Muscle layer of colon (tissue), 2 donors: ENCODE data around the gene POU2AF1.
"Not testable (repeated sequence)": the region's sequence is repeated elsewhere in the genome, so short reads cannot be mapped to it uniquely, and the experiment has no call there.

Source experiments
- H3K27ac ChIP-seq: one replicate; pipeline ENCODE4 v1.7.0; 2013; ENCODE audit warnings: low read depth, mild to moderate bottlenecking, low read length, moderate library complexity
- H3K27me3 ChIP-seq, 2 donors: one replicate each; pipeline ENCODE4 v1.7.0; 2013; ENCODE audit warnings: low read length in 2 of 2, mild to moderate bottlenecking in 2 of 2; ENCODE audit not compliant: insufficient read depth in 2 of 2, control insufficient read depth in 1 of 2
- H3K36me3 ChIP-seq: one replicate; pipeline ENCODE4 v1.7.0; 2013; ENCODE audit warnings: mild to moderate bottlenecking, low read length; ENCODE audit not compliant: insufficient read depth
- H3K4me1 ChIP-seq: one replicate; pipeline ENCODE4 v1.7.0; 2013; ENCODE audit warnings: mild to moderate bottlenecking, low read length; ENCODE audit not compliant: insufficient read depth
- H3K4me3 ChIP-seq, 2 donors: one replicate each; pipeline ENCODE4 v1.7.0; 2013; ENCODE audit warnings: low read length in 2 of 2, low read depth in 1 of 2, mild to moderate bottlenecking in 1 of 2, moderate library complexity in 1 of 2
- H3K9ac ChIP-seq: one replicate; pipeline ENCODE4 v1.7.0; 2013; ENCODE audit warnings: low read length
- H3K9me3 ChIP-seq: one replicate; pipeline ENCODE4 v1.7.0; 2013; ENCODE audit warnings: mild to moderate bottlenecking, low read length
- donor health status: abdominal sarcoma.
- donor health status: Adenocarcinoma of cecum.

The POU2AF1 gene

DNA sequence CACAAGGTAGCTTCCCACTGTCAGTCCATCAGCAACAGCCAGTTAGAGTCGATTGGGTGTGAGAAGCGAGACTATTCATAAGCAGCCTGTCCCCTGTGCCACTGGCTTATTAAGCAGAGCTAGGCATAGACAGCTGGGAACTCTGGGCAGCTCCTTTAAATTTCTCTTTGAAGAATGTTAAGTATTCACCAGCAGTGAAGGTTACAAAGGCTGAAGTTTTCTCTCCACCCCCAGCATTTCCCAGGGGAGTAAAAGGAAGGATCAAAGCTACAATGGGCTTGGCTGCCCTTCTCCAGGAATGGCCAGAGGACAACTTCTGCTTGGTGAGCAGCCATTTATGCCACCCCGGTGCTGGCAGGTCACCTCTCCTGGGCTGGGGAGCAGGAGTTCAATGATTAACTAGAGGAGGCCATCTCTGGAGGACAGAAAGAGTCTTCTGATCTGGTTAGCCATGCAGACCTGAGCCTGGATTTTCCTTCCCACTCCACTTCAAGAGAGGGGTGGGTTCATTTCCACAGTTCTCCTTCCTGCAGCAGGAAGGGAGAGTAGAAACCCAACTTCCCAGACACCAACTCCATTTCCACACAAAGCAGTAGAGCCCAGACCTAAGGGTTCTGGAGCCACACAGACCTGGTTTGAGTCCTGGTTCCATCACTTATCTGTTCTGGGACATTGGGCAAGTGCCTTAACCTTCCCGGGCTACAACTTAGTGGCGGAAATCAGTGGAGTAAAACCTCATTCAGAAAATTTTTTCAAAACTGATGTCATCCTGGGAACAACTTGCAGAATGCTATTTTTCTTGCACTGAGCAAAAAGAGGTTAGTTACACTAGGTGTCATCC lies 58.1 kb downstream of the POU2AF1 start:
- no peak overlapping the region for H3K27ac ChIP-seq
- no peak overlapping the region for H3K9ac ChIP-seq
- H3K36me3 ChIP-seq, result no peaks in the 10 kb centered on the region
- no peaks in the 10 kb centered on the region for H3K27me3 ChIP-seq
- H3K9me3 ChIP-seq, result no peaks in the 10 kb centered on the region
- H3K4me3 ChIP-seq, result no peak overlapping the region
- peaks cover 8% of the 10 kb centered on the region for H3K4me1 ChIP-seq

DNA sequence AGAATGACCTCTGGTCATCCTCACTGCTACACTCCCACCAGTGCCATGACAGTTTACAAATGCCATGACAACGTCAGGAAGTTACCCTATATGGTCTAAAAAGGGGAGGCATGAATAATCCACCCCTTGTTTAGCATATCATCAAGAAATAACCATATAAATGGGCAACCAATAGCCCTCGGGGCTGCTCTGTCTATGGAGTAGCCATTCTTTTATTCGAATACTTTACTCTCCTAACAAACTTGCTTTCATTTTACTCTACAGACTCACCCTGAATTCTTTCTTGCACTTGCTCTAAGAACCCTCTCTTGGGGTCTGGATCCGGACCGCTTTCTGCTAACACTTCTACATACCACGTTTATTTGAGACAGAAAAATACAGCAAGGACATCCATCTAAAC lies 58.9 kb downstream of the POU2AF1 start:
- H3K27ac ChIP-seq, H3K27me3 ChIP-seq, H3K4me1 ChIP-seq, H3K9ac ChIP-seq, H3K9me3 ChIP-seq, H3K36me3 ChIP-seq, H3K4me3 ChIP-seq: not testable (repeated sequence)

DNA sequence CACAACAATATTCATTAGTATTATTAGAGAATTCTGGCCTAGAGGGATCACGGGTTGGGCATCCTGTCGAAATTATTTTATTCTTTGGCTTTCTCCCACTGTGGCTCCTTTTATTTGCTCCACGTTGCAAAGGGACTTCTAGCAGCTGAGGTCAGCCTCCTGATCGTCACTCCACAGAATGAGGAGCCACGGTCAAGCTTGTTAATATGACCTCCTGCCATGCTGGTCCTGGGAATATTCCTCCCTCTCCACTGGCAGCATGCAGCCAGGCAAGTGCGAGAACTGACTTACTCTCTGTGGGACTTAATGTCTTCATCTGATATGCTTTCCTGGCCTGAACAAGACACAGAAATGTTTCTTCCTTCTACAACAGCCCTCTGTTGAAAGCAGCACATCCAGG lies 59.8 kb downstream of the POU2AF1 start:
- Histone ChIP-seq H3K4me1 (peaks cover 3% of the 10 kb centered on the region), H3K36me3 (no peaks in the 10 kb centered on the region), H3K4me3 (no peak overlapping the region), H3K27me3 (no peaks in the 10 kb centered on the region), H3K9ac (no peak overlapping the region), H3K27ac (no peak overlapping the region), H3K9me3 (no peaks in the 10 kb centered on the region)

DNA sequence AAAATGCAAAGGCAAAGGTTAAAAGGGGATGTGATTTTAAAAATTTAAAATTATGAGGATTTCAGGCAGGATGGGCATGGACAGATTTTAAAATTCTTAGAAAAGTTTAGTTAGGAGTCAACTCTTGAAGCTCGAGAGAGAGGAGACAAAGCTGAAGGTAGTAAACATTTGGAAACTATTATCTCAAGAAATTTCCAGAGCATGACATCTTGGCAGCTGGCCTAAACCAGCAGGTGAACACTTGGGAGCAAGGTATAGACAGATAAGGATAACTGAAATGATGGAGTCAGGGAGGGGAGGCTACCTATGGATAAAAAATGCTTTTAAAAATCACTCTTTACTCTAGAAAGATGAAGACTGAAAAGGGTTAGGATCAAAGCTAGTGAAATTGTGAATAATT lies 67.0 kb downstream of the POU2AF1 start:
- Histone ChIP-seq H3K4me3 (no peak overlapping the region), H3K27ac (no peak overlapping the region), H3K36me3 (no peaks in the 10 kb centered on the region), H3K27me3 (no peaks in the 10 kb centered on the region), H3K9ac (no peak overlapping the region), H3K9me3 (no peaks in the 10 kb centered on the region), H3K4me1 (no peaks in the 10 kb centered on the region)

DNA sequence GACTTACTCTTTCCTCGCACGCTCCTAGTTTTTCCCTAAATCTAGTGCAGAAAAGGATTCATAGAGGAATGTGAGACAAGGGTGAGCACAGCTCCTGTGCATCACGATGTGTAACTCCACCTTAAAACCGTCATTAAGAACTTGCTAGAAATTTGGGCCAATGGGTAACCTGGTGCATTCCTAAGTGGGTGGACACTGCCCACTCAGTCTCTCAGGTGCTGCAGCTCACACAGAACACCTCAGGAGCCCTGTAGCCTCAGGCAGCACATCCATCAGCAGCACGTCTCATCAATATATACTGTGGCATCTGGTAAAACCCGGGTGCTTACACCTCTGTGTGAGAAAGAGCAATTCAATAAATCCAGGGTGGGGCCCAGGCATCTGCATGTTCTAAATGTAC lies 68.4 kb downstream of the POU2AF1 start:
- no peaks in the 10 kb centered on the region for H3K9me3 ChIP-seq
- no peak overlapping the region for H3K27ac ChIP-seq
- no peaks in the 10 kb centered on the region for H3K36me3 ChIP-seq
- no peaks in the 10 kb centered on the region for H3K4me1 ChIP-seq
- H3K27me3 ChIP-seq, result no peaks in the 10 kb centered on the region
- no peak overlapping the region for H3K9ac ChIP-seq
- H3K4me3 ChIP-seq, result no peak overlapping the region

DNA sequence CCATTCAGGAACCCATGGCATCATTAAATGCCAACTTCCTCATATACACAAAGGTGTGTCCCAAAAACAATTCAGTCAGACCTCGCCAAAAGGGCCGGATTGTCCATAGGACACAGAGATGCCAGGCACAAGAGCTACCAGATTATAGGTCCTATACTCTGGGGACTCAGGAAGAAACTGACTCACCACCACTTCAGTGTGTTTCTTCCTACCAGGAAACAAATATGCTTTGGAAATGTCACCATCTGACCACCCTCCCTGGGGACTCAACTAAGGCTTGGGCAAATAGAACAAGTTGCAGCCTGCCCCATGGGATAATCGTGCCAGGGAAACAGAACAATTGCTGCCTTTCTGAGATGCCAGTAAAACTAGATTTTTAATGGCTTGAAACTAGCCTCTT lies 69.0 kb downstream of the POU2AF1 start:
- Histone ChIP-seq H3K9ac (no peak overlapping the region), H3K4me1 (no peaks in the 10 kb centered on the region), H3K9me3 (no peaks in the 10 kb centered on the region), H3K4me3 (no peak overlapping the region), H3K27ac (no peak overlapping the region), H3K27me3 (no peaks in the 10 kb centered on the region), H3K36me3 (no peaks in the 10 kb centered on the region)

DNA sequence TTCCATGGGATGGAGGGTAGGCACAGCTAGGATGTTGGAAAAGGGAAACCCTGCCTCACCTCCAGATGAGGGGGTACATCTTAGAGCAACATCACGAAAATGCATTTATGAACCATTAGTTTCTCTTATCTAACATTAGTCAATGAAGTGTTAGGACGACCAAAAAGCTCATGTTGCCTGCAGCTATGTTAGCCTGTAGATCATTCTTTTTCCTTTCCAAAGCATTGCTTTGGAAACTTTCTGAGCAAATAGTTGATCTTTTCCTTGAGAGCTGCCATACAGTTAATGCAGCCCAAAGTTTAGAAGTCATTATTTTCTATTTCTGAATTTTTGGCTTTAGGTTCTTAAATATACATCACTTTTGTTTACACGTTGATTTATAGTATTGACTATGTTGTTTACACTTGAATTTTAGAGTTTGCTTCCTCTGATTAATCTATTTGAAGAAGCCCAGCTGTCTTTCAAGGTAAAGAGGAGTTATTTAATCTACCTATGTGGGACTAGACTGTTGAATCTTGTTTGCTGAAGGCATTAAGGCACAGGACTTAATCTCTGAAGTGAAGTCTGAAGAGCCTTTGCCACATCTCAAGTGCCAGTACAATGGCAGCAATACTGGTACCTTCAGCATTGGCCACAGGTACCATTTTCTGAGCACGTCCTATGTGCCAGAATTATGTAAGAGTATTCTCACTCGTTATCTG lies 69.7 kb downstream of the POU2AF1 start:
- Histone ChIP-seq H3K27ac (no peak overlapping the region), H3K36me3 (no peaks in the 10 kb centered on the region), H3K4me3 (no peak overlapping the region), H3K9ac (no peak overlapping the region), H3K9me3 (no peaks in the 10 kb centered on the region), H3K27me3 (no peaks in the 10 kb centered on the region), H3K4me1 (no peaks in the 10 kb centered on the region)

DNA sequence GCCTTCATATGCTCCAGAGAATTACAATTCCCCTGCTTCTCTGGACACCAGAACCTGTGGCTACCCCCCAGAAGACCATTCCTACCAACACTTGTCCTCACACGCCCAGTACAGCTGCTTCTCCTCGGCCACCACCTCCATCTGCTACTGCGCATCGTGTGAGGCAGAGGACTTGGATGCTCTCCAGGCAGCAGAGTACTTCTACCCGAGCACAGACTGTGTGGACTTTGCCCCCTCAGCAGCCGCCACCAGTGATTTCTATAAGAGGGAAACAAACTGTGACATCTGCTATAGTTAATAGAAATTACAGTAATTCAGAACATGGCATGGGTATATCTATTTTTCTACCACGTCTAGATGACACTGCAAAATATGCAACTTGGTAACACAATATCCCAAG lies 70.9 kb downstream of the POU2AF1 start:
- Histone ChIP-seq H3K9ac (no peak overlapping the region), H3K27me3 (no peaks in the 10 kb centered on the region), H3K36me3 (no peaks in the 10 kb centered on the region), H3K4me1 (peaks cover 6% of the 10 kb centered on the region), H3K27ac (no peak overlapping the region), H3K4me3 (no peak overlapping the region), H3K9me3 (no peaks in the 10 kb centered on the region)

DNA sequence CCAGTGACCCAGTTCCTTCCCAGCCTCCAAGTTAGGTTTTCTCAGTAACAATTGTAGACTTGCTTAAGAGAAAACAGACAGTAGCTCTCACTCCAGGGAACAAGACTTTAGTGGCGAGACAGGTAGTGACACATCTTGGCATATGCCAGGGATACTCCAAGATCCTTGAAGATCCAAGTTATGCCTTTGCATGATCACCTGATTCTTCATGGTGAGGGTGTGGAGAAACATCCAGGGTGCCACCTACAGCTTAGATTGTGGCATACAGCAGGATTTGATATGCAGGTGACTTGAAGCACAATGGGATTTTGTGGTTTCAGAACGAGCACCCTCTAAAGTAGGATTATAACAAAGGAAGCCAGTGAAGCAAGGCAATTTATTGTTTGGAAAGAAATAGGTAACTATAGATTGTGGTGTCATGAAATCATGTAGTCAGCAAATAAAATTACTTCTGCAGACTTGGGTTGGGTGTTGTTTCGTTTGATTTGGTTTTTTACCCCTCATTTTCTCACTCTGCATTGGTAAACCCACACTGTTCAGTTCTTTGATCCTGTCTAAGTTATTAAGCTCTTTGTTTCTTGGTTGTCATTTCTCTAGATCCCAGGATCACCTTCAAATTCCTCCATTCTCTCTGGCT lies 71.5 kb downstream of the POU2AF1 start:
- H3K4me3 ChIP-seq, result no peak overlapping the region
- H3K9ac ChIP-seq, result no peak overlapping the region
- no peaks in the 10 kb centered on the region for H3K36me3 ChIP-seq
- no peak overlapping the region for H3K27ac ChIP-seq
- H3K4me1 ChIP-seq, result peaks cover 10% of the 10 kb centered on the region
- no peaks in the 10 kb centered on the region for H3K9me3 ChIP-seq
- no peaks in the 10 kb centered on the region for H3K27me3 ChIP-seq

DNA sequence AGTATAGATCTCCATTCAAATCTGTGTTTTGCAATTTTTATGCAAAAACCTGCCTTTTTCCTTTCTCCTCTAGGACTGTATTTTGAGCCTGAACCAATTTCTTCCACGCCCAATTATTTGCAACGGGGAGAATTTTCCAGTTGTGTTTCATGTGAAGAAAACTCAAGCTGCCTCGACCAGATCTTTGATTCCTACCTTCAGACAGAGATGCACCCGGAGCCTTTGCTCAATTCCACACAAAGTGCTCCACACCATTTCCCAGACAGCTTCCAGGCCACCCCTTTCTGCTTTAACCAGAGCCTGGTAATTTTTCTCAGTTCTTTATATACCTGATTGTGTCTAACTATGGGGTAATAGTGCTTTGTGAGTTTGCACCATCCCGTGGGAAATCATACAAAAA lies 72.8 kb downstream of the POU2AF1 start:
- Histone ChIP-seq H3K4me3 (no peak overlapping the region), H3K36me3 (no peaks in the 10 kb centered on the region), H3K9me3 (no peaks in the 10 kb centered on the region), H3K9ac (no peak overlapping the region), H3K27ac (no peak overlapping the region), H3K4me1 (peaks cover 13% of the 10 kb centered on the region), H3K27me3 (no peaks in the 10 kb centered on the region)

DNA sequence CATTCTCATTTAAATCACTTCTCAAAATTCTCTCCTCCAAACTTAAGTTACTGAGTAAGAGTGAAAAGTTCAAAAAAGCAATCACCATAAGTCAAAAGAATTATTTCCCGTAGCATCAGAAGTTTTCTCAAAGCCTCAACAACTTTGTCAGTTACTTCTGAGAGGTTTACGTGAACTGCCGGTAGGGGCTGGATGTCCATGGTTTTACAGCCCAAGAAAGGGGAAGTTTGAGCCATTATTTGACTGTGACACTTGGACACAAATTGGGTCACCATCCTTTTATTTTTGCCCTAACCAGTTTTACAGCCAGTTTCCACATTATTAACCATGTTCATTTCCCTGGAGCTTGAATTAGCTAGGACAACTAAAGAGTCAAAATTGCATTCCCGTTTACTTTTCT lies 73.2 kb downstream of the POU2AF1 start:
- H3K36me3 ChIP-seq, result no peaks in the 10 kb centered on the region
- no peak overlapping the region for H3K4me3 ChIP-seq
- no peak overlapping the region for H3K27ac ChIP-seq
- no peaks in the 10 kb centered on the region for H3K27me3 ChIP-seq
- no peak overlapping the region for H3K9ac ChIP-seq
- no peaks in the 10 kb centered on the region for H3K9me3 ChIP-seq
- H3K4me1 ChIP-seq, result peaks cover 18% of the 10 kb centered on the region
